Measurements from ENCODE around the gene KLHDC3. TPM values are rescaled to one million over a fixed set of nuclear protein-coding genes. Genes with fewer than 3 reads are reported as not detected.

The KLHDC3 gene
- total and polyA plus RNA-seq, 2 of the 13 experiments (the other 11 are each of a cell fraction or from before 2014, with no cell fraction given): 78.3 to 91.5 TPM

DNA sequence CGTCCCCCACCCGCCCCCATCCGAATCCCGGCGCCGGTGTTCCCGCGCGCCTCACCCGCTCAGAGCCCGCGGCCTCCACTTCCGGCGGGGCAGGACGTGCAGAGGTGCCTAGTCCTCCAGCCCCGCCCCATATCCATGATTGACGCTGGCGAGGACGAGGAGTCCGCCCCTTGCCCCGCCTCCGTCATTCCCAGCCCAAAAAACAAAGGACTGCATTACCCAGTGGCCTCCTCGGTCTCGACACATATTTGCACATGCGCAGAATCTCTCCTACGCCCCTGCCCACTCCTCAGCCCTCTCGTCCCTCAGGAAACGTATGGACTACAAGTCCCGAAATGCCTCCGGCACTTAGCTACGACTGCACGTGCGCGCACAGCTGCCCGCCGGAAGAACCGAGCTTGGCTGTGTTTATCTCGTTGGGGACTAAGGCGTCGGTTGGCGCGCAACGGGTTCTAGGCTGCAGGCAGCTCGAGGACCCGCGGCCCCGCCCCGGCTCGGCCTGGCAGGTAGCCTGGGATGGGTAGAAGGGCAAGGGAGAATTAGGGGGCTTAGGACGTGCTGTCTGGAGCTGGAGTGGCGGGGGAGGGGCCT, at the start of gene KLHDC3, which contains the start of gene MEA1 (continued):
- peak; percentile 17 for TF ChIP-seq MEF2D (CRISPR knock-in tag; IDR thresholded peaks at IDR 0.05)
- 0 out of 2 replicates have a peak, but pooled peaks have one; percentile 65 for TF ChIP-seq RFXANK (CRISPR knock-in tag; IDR thresholded peaks at IDR 0.05)
- no peak for TF ChIP-seq SNAPC4 (CRISPR knock-in tag; IDR thresholded peaks at IDR 0.05)
- no peak for TF ChIP-seq ELK4 (CRISPR knock-in tag; IDR thresholded peaks at IDR 0.05; ENCODE audit: borderline replicate concordance)
- 0 out of 2 replicates have a peak, but pooled peaks have one; percentile 41 for TF ChIP-seq GATAD2A (CRISPR knock-in tag; IDR thresholded peaks at IDR 0.05)
- TF ChIP-seq HCFC1 (IDR thresholded peaks at IDR 0.05; ENCODE audit: low read depth, low read length): peak; percentile 97
- no peak for TF ChIP-seq ADNP (CRISPR knock-in tag; IDR thresholded peaks at IDR 0.05)
- TF ChIP-seq, protein P1, sequence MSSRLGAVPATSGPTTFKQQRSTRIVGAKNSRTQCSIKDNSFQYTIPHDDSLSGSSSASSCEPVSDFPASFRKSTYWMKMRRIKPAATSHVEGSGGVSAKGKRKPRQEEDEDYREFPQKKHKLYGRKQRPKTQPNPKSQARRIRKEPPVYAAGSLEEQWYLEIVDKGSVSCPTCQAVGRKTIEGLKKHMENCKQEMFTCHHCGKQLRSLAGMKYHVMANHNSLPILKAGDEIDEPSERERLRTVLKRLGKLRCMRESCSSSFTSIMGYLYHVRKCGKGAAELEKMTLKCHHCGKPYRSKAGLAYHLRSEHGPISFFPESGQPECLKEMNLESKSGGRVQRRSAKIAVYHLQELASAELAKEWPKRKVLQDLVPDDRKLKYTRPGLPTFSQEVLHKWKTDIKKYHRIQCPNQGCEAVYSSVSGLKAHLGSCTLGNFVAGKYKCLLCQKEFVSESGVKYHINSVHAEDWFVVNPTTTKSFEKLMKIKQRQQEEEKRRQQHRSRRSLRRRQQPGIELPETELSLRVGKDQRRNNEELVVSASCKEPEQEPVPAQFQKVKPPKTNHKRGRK (CRISPR knock-in tag; IDR thresholded peaks at IDR 0.05): no peak
- TF ChIP-seq, protein P2, sequence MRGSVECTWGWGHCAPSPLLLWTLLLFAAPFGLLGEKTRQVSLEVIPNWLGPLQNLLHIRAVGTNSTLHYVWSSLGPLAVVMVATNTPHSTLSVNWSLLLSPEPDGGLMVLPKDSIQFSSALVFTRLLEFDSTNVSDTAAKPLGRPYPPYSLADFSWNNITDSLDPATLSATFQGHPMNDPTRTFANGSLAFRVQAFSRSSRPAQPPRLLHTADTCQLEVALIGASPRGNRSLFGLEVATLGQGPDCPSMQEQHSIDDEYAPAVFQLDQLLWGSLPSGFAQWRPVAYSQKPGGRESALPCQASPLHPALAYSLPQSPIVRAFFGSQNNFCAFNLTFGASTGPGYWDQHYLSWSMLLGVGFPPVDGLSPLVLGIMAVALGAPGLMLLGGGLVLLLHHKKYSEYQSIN (CRISPR knock-in tag; IDR thresholded peaks at IDR 0.05; ENCODE audit: borderline replicate concordance): no peak
- TF ChIP-seq GRHL1 (CRISPR knock-in tag; conservative IDR thresholded peaks at IDR 0.05): no peak
- peak; percentile 95 for TF ChIP-seq PBX2 (CRISPR knock-in tag; IDR thresholded peaks at IDR 0.05)
- no peak for TF ChIP-seq TCF7L2 (IDR thresholded peaks at IDR 0.05; ENCODE audit: low read depth, low read length)
- peak; percentile 89 for TF ChIP-seq TEAD3 (CRISPR knock-in tag; optimal IDR thresholded peaks at IDR 0.05; ENCODE audit: borderline replicate concordance)
- no peak for TF ChIP-seq ZNF256 (CRISPR knock-in tag; conservative IDR thresholded peaks at IDR 0.05)
- no peak for TF ChIP-seq CENPX (CRISPR knock-in tag; IDR thresholded peaks at IDR 0.05)
